GM13977 (cell line): ENCODE data around the gene CRIM1.

Source experiments
- DNase-seq: peaks from one replicate; pipeline ENCODE4 v3.0.0; 2012; ENCODE audit warnings: low spot score
- CTCF ChIP-seq: IDR thresholded peaks from 2 replicates; pipeline ENCODE4 v1.5.1; 2012; ENCODE audit warnings: mild to moderate bottlenecking, control low read depth; ENCODE audit not compliant: insufficient read depth; ENCODE audit errors: extremely low read depth, missing control alignments
- in situ Hi-C: fragments of 300-500 bp; cut with MboI; formaldehyde crosslinking; loops from one replicate; pipeline ENCODE4 v1.12.0; 2022; ENCODE audit warnings: low sequenced_read_pairs, low pct_unique_long_range_greater_than_20kb, mixed read lengths, inconsistent platforms; ENCODE audit not compliant: unreplicated experiment

The CRIM1 gene

GRCh38 chr2:36507408-36507812 lies 151.8 kb downstream of the CRIM1 start:
- peak; percentile 82 for TF ChIP-seq CTCF
- in situ Hi-C loops, result no loop called here
- peak; percentile 58 for DNase-seq

- no peak for DNase-seq
- no peak for TF ChIP-seq CTCF
- in situ Hi-C loops, result no loop called here
Observed at GRCh38 chr2:36509075-36509474, 153.5 kb downstream of the CRIM1 start.

GRCh38 chr2:36511858-36512603 lies 156.5 kb downstream of the CRIM1 start:
- in situ Hi-C loops, result no loop called here
- peak; percentile 9 for DNase-seq
- TF ChIP-seq CTCF, result no peak

- no peak for DNase-seq
- in situ Hi-C loops, result no loop called here
- no peak for TF ChIP-seq CTCF
Observed at GRCh38 chr2:36512705-36513104, 157.1 kb downstream of the CRIM1 start.

GRCh38 chr2:36513661-36514060 lies 158.1 kb downstream of the CRIM1 start:
- DNase-seq, result peak; percentile 13
- no peak for TF ChIP-seq CTCF
- in situ Hi-C loops, result no loop called here

- DNase-seq, result no peak
- no peak for TF ChIP-seq CTCF
- in situ Hi-C loops, result no loop called here
Observed at GRCh38 chr2:36515538-36515937, 160.0 kb downstream of the CRIM1 start.
